GM21528 (cell line): ENCODE data around the gene CFAP77.

ENCODE experiments used
- ATAC-seq: cut with Tn5 transposase; IDR thresholded peaks from one replicate; pipeline ENCODE4 v1.9.1; 2021; ENCODE audit warnings: mild to moderate bottlenecking, moderate library complexity; ENCODE audit not compliant: unreplicated experiment, low FRiP score

The CFAP77 gene

GRCh38 chr9:132589148-132590036 is 179.4 kb downstream of the CFAP77 start:
- no peak for ATAC-seq

- ATAC-seq, result no peak
Observed at GRCh38 chr9:132590037-132590317, 180.0 kb downstream of the CFAP77 start.

GRCh38 chr9:132590318-132591182 is 180.5 kb downstream of the CFAP77 start:
- ATAC-seq, result no peak

GRCh38 chr9:132591244-132591643 is 181.2 kb downstream of the CFAP77 start:
- ATAC-seq, result no peak

- ATAC-seq, result no peak
Observed at GRCh38 chr9:132591751-132592314, 181.8 kb downstream of the CFAP77 start.

- no peak for ATAC-seq
Observed at GRCh38 chr9:132592451-132592850, 182.4 kb downstream of the CFAP77 start.

- no peak for ATAC-seq
Observed at GRCh38 chr9:132594412-132594811, 184.4 kb downstream of the CFAP77 start.

- ATAC-seq, result no peak
Observed at GRCh38 chr9:132595319-132595718, 185.3 kb downstream of the CFAP77 start.

GRCh38 chr9:132596200-132596599 is 186.2 kb downstream of the CFAP77 start:
- ATAC-seq, result no peak

- no peak for ATAC-seq
Observed at GRCh38 chr9:132597073-132597775, 187.2 kb downstream of the CFAP77 start.

- no peak for ATAC-seq
Observed at GRCh38 chr9:132600326-132600984, 190.4 kb downstream of the CFAP77 start.

GRCh38 chr9:132602207-132602606 is 192.2 kb downstream of the CFAP77 start:
- ATAC-seq, result no peak

- no peak for ATAC-seq
Observed at GRCh38 chr9:132605387-132605786, 195.4 kb downstream of the CFAP77 start.

- ATAC-seq, result no peak
Observed at GRCh38 chr9:132606066-132606465, 196.1 kb downstream of the CFAP77 start.

GRCh38 chr9:132609184-132609583 is 199.2 kb downstream of the CFAP77 start:
- ATAC-seq, result no peak

- no peak for ATAC-seq
Observed at GRCh38 chr9:132609829-132610228, 199.8 kb downstream of the CFAP77 start.

- ATAC-seq, result no peak
Observed at GRCh38 chr9:132610661-132611060, 200.7 kb downstream of the CFAP77 start.

GRCh38 chr9:132614324-132614723 is 204.3 kb downstream of the CFAP77 start:
- ATAC-seq, result no peak

- ATAC-seq, result no peak
Observed at GRCh38 chr9:132615774-132616173, 205.8 kb downstream of the CFAP77 start.

GRCh38 chr9:132616725-132617124 is 206.7 kb downstream of the CFAP77 start:
- ATAC-seq, result no peak
